ENCODE results near the gene MTCL1.
"Not testable (repeated sequence)": the region's sequence is repeated elsewhere in the genome, so short reads cannot be mapped to it uniquely, and the experiment has no call there.

The MTCL1 gene

DNA sequence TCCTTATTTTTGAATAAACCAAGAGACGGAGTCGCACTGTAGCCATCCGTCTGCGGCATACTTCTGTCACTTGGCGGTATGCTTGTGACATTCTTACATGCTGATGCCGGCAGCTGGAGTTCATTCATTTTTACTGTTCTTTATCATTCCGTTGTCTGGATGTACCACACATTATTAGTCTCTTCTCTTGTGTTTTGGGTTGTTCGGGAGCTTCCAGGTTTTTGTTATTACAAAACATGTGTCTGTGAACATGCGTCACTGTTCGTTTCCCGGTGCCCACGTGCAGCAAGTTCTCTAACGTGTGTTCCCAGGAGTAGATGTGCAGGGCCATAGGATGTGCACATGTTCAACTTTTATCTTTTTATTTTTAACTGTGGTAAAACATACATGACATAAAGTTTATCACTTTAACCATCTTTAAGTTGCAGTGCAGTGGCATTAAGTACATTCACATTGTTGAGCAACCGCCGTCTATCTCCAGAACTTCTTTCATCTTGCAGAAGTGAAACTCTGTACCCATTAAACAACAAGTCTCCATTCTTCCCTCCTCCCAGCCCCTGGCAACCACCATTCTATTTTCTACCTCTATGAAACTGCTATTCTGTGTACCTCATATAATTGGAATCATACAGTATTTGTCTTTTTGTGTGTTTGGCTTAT, 40.1 kb downstream of the MTCL1 start:
- DNase-seq: no peak

DNA sequence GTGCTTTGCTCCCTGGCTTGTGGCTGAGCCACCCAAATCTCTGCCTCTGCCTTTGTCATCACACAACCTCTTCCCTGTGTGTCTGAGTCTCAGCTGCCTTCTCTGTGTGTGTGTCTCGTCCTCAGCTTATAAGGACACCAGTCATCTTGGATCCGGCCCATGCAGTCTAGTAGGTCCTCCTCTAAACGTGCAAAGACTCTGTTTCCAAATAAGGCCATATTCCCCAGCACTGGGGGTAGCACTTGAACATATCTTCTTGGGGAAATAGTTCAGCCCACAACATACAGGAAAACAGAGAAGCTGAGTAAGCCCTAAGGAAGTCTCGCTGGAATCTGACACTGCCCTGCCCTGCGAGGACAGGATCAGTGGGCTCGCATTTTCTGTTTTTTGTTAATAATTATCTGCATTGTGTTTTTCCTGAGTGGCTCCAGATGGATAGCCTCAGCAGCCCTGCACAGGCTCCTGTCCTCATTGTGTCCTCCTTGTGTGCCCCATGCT, 42.1 kb downstream of the MTCL1 start:
- DNase-seq: no peak

DNA sequence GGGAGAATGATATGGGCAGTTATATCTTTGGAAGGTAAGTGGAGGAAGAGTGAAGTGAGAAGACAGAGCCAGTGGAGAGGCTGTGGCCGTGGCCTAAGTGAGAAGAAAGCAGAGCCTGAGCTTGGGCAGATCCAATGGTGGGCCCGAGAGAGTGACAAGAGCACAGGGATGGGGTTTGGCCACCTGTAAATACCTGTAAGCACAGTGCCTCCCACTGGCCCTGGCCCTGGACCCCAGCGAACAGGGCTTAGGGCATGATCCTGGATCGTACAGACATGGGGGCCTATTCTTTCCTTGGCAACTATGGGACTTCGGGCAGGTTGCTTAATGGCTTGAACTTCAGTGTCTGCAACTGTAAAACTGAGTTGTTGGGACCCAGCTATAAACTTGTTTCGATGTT, 44.1 kb downstream of the MTCL1 start:
- DNase-seq: no peak

DNA sequence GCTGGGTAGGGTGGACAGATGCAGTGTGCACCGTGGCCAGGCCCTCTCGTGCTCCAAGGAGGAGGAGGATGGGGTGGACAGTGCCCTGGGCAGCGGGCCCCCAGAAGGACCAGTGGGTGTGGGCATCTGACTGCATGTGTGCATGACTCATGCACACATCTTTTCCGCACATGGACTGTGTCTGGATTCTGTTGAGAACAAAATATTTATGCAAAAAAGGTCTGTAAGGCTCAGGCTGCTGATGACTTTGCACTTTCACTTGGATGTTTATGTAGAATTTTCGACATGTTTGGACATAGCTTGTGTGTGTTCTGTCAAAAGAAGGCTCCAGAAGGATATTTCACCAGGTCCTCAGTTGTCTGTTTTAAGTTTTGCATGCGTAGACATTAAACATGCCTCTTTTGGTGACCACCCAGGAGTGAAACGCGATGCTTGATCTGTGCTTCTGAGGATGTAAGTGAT, 45.6 kb downstream of the MTCL1 start:
- DNase-seq: no peak

DNA sequence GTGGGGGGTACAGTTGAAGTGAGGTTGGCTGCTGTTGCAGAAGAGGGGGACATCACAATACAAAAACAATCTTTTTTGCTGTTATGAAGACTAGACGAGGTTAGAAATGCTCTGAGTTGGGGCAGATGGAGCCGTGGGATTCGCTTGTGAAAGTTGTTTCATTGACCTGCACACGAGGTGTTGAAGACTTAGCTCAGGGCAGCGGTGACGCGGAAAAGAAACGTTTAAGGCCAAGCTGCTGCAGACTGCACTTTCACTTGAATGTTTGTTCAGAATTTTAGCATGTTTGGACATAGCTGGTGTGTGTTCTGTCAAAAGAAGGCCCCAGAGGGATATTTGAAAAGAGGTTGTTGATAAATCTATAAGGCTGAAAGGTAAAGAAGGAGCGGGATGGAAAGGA, 46.3 kb downstream of the MTCL1 start:
- no peak for DNase-seq

DNA sequence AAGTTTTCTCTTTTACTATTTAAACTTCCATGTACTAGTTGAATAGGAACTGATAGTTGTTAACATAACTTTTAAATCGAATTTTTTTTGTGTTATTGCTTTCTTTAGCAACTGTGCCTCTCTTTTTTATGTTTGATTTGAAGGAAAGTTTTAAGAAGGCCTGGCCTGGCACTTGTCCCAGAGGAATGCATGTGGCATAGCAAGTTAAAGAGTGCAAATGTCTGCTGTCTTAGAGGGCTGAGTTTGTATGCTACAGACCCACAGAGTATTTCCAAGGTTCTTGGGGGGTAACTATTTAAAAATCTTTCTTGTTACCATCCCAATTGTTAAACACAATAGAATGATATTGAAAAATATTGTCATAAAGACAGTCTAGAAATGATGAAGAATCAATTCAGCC, 47.0 kb downstream of the MTCL1 start:
- no peak for DNase-seq

DNA sequence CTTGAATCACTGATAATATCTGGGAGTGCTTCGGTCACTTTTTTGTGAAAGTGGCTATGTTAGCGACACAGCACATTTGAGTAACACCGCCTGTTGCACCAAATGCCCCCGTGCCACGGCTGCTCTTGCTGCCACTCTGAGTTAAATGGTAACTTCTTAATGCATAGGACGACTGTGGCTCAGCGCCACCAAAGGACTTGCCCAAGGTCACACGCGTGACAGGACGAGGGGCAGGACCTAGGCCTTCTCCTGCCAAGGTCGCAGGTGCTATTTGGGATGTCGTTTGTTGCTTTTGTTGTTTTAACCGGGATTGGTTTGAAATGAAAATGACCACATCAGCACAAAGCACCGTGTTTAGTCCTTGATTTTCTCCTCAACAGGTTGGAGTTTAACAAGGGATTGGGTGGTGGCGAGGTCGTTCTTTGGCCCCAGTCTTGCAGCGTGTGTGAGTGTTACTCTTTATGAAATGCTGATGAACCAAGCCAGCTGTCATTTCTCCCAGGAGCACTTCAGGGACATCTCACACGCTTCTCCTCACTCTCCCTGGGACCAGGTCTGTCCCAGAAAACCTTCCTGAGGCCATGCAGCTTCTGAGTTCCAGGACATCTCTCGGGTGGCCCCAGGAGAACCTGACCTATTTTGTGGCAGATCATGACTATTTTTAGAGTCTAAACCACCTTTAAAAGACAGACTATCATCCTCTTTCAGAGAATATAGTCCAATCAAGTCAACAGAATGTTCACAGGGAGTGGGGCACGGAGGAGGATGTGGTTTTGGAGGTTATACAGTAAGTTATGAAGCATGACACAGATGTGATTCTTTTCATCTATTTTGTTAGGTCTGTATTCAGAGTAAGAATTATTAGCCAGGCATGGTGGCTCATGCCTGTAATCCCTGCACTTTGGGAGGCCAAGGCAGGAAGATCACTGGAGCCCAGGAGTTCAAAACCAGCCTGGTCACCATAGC, 49.9 kb downstream of the MTCL1 start:
- DNase-seq: peak; percentile 38

DNA sequence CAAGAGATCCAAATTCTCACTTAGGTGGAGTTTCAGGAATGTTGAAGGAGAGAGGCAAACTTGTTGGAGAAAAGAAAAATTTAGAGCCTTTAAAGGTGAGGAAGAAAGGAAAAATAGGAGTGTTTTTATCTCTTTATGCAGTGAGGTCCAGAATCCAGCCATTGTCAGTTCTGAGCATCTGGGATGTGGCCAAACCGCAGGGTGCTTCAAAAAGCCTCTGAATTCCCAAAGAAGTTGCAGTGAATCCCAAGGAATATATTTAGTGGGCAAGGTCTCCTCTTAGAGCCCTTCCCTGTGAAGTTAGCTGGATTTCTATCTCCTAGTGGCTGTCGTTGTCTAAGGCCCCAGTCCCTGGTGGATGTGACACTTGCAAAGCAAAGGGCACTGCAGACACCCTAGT, 51.2 kb downstream of the MTCL1 start:
- no peak for DNase-seq

DNA sequence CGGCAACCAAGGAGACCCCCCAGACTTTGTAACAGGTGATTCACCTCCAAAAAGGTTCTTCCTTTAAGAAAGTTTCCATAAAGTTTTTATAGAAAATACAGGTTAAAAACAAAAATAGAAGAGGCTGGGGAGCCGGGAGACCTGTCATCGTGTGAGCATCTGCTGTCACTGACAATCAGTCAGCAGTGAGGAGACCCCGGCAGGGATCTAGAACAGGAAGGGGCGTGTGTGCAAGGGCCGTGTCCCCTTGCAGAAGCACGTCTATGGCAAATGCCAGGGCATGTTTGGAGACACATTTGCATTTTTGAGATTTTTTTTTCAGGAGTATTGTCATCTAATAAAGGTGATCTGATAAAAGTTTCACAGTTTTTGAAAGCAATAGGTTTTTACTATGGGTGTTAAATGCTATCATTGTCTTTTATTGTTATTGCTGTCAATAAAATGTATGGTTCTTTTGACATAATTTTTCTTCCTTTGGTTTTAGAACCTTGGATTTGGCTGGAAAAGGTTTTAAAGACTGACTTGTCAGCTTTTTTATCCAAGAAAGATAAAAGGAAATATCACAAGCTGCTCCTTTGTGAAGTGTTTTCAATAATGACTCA, 52.1 kb downstream of the MTCL1 start:
- DNase-seq: no peak

DNA sequence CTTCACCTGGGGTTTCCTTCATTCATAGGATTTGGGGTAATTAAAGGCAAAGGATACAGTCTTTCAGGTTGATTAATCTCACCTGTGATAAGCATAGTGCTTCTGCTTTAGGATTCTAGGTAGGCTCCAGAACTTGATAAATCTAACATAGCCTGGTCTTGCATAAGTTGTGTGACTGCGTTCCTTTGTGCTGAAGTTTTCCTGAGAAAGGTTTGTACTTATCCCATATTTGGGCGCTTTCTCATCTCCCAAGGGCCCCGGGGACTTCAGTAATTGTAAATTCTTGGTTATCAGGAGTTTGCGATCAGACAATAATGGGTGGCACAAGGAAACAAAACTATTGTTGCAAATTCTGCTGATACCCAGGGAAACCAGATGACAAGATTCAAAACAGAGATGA, 53.1 kb downstream of the MTCL1 start:
- DNase-seq: no peak

DNA sequence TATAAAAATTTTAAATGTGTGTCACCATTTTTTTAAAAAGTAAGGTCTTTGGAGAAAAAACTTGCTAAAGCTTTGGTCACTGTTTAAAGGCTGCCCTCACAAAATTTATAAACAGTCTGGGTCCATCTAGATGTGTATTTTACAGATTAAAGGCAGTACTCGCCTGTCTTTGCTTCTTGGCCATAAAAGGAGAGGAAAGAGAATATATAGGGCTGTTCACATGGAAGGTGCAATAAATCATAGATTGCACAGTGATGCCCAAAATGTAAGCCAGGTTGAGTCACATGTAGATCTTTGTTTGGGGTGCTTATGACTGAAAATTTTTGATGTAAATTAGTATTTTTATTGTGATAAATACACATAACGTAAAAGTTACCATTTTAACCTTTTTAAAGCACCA, 55.6 kb downstream of the MTCL1 start:
- DNase-seq: no peak

DNA sequence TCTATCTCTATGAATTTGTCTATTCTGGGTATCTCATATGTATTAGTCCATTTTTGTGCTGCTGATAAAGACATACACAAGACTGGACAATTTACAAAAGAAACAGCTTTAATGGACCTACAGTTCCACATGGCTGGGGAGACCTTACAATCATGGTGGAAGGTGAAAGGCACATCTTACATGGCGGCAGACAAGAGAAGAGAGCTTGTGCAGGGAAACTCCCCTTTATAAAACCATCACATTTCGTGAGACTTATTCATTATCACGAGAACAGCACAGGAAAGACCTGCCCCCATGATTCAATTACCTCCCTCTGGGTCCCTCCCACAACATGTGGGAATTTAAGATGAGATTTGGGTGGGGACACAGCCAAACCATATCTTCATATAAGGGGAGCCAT, 56.2 kb downstream of the MTCL1 start:
- not testable (repeated sequence) for DNase-seq

DNA sequence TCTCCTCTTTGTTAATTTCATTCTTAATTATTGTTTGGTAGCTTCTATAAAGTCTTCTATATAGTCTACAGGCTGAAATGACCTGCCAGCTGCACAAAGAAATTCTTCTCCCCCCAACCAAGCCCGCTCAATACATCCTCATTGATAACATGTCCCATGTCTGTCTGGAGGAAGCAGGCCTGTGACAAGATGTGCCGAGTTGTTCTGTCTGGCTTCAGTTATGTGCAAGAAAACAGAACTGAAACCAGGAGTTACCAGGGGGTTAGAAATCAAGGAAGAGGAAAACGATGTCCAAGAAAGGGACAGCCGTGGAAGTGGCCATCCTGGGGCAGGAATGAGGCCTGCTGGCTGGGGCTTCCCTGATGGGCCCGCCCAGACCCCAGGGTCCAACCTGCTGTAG, 57.6 kb downstream of the MTCL1 start:
- DNase-seq: no peak

DNA sequence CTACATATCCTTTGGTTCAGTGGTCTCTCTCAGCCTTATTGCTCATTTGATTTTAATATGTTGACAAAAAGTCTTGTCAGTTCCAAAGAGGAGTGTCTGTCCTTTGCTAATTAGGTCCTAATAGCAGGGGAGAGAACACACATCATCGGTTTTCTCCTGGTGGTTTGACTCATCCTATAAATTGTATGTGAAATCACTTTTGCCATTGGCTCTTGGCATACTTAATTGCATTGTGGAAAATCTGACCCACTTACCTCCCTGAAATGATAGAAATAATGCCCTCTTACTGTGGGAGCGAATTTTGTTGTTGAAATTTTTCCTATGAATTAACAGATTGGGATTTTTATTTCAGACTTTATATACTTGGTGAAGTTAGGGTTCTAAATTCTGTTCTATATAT, 58.3 kb downstream of the MTCL1 start:
- no peak for DNase-seq

DNA sequence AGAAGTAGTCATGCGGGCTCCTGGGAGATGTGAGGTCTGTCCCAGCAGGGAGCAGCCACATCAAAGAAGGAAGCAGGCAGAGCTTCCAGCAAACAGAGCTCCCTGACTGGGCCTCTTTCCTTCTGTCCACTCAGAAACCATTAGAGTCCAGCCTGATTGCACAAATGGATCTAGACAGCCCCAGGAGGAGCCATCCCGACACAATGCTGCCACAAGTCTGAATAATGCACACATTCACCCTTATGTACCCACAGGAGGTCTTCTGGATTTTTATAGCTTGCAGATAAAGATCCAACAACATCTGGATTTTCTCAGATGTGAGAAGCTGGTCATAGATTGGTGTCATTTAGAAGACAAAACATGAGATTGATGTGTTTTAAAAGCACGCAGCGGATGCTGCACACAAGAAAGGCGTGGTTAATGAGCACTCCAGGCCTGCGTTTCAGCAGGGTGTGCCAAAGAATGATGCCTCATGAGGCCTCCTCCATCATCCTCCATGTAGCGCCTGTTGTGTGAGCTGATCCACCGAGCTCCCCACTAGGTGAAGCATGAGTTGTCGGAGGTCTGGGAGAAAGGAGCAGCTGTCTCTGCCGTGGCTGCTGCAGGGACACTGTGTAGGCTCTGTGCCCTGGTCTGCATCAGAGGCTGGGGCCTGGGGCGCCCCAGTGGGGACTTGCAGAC, 60.6 kb downstream of the MTCL1 start:
- no peak for DNase-seq

DNA sequence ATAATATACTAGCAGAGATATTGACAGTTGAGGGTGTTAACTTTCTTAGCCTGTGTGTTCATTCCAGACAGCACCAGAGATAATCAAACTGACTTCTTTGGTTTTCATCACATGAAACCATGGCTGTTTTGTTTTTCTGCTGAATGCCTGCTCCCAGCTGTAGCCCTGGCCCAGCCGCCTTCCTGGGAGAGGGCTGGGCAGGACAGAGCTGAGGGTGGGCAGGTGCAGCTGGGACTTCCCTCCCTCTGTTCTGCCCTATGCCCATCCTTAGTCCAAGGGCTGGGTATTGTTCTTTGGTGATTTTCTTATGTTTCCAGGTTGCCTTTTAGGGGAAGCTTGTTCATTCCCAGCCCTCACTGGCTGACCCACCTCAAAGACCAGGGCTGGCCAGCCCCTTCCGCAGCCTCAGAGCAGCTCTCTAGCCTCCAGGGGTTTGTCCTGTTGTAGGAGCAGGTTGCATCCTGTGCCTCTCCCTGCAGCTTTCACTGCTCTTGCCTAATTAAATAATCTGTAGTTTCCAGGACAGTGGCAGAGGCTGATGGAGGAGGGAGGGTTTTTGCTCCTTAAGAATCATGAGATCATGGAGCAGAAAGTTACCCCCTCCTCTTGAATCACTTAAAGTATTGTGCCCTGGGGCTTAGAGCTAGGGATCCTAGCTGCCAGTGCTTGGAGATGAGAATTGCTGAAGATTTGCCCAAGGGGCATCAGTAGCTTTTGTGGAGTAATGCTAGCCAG, 61.4 kb downstream of the MTCL1 start:
- DNase-seq: no peak

DNA sequence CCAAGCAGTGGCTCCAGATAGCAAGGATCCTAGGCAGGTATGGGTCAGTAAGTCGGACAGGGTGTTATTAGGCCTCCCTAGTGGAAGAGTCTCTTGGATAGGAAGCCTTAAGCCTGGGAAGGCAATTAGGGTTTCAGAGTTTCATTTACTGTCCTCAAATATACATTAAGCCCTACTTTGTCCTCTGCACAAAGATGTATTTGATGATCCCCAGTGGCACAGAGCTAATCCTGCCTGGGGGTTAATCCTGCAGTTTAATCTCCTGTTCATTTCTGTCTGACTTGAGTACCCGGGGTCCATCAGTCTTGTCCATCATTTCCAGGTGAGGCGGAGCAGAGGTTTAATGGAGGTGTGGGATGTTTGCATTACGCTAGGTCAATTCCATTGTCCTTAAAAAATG, 62.0 kb downstream of the MTCL1 start:
- DNase-seq: no peak

DNA sequence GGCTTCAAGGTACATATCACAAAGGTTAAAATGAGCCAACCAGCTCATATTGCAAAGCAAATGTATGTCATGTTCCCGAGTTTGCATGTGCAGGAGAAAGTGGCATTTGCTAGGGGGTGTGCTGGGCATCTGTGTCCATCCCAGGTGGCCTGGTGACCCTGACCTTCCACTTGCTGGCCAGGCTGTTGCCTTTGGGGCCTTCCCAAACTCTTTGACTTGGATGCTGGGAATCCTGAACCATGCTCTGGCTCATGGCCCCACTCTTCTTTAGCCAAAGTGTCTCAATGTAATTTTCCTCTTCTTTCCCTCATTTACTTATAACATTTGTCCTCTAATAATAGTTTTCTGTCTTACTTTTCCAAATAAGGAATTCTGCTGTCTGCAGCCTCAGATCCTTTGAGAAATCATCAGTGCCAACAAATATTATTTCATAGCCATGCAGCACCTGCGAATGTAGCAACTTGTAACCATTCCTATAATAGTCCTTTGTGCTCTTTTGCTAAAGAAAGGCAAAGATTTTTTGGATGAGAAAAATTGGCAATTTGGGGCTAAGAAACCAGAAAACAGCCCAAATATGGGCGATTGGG, 64.2 kb downstream of the MTCL1 start:
- DNase-seq: no peak

DNA sequence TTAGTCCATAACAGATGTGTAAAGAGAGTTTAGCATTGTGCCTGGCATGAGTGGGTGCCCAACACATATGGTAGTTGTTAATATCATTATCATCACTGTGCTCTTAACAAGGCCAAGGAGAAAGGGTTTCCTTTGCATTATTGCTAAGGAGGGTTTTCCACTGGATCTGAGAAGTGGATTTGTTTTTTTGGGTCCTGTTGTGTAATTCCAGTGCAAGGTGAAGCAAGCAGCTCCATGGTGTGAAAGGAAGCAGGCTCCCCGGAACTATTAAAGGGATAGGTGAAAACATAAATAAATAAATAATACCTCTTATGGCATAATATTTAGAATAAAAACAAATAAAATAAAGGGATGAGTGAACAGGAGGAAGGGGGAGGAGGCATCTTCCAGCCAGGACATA, 65.3 kb downstream of the MTCL1 start:
- DNase-seq: no peak

DNA sequence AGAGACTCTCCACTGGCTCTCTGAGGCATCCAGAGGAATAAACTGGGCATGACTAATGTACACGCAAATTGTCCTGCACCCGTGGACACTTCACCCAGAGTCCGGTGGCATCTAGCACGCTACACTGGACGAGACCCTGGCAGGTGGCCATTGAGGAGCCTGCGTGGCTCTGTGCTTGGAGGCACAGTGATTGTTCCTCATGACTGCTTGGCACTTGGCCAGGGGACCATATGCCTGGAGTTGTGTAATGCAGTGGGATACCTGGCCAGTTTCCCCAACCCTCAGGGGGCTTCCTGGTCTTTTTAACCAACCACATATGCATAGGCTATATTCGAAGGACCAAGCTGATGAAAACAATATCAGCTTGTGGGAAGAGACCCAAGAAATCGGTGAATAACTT, 66.6 kb downstream of the MTCL1 start:
- DNase-seq: no peak

DNA sequence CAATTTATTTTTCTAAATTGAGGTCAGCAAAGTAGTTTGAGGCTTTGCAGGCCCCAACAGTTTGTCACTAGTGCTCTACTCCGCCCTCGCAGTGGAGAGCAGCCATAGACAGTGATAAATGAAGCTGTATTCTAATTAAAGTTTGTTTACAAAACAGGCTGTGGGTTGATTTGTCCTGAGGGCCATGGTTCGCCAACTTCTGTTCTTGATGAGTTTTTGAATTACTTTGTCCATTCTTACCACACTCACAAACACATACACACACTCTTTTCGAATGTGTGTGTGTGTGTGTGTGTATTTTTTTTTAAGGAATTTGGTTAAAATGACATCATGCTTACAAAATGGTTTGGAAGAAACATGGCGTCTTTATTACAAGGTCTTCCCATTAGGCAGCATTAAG, 68.6 kb downstream of the MTCL1 start:
- no peak for DNase-seq
